Subcutaneous abdominal adipose tissue (tissue), 5 donors: ENCODE measurements around the gene NMNAT2.

Experiments
- H3K27ac ChIP-seq: one replicate; pipeline ENCODE4 v1.7.0; 2013; ENCODE audit warnings: low read depth, mild to moderate bottlenecking, inconsistent platforms, low read length, moderate library complexity
- H3K27me3 ChIP-seq, 5 donors: one replicate each; pipeline ENCODE4 v1.7.0; 2013; ENCODE audit warnings: low read length in 5 of 5, inconsistent platforms in 1 of 5; ENCODE audit not compliant: control insufficient read depth in 5 of 5, insufficient read depth in 4 of 5
- H3K36me3 ChIP-seq, 5 donors: one replicate each; pipeline ENCODE4 v1.7.0; 2013; ENCODE audit warnings: low read length in 5 of 5; ENCODE audit not compliant: control insufficient read depth in 5 of 5, insufficient read depth in 5 of 5
- H3K4me1 ChIP-seq, 5 donors: one replicate each; pipeline ENCODE4 v1.7.0; 2013; ENCODE audit warnings: low read length in 5 of 5, mild to moderate bottlenecking in 3 of 5, moderate library complexity in 1 of 5; ENCODE audit not compliant: control insufficient read depth in 5 of 5, insufficient read depth in 5 of 5
- H3K4me3 ChIP-seq, 5 donors: one replicate each; pipeline ENCODE4 v1.7.0; 2013; ENCODE audit warnings: low read length in 5 of 5, low read depth in 1 of 5
- H3K9ac ChIP-seq, 5 donors: one replicate each; pipeline ENCODE4 v1.7.0; 2013; ENCODE audit warnings: low read length in 5 of 5, mild to moderate bottlenecking in 4 of 5, moderate library complexity in 3 of 5
- H3K9me3 ChIP-seq, 5 donors: one replicate each; pipeline ENCODE4 v1.7.0; 2013; ENCODE audit warnings: low read length in 5 of 5; ENCODE audit not compliant: control insufficient read depth in 5 of 5
- donor health status: healthy.
- donor health status: healthy.
- donor health status: healthy.
- donor health status: healthy.
- donor health status: healthy.

NMNAT2 gene

DNA sequence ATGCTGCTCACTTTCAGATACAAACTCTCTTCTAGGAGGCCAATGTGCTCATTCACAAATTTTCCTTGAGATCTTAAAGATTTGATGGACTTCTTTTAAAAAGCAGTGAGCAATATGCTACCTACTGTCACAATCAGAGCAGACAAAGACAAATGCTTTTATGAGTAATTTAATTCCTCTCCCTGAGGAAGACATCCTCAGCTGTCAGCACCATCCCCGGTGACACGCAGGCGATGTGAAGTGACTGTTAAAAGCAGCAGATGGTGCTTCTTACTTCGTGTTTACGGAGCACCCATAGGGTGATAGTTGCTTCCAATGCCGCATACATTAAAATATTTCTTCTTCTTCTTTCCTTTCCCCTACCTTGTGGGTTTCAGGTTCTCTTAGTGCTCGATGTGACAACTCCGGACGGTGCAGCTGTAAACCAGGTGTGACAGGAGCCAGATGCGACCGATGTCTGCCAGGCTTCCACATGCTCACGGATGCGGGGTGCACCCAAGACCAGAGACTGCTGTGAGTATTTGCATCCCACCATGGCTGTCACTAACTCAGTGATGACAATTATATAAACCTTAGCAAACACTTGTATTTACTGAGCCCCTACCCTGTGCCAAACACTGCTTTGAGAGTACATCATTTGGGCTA, 203.0 kb downstream of the NMNAT2 start:
- H3K9me3 ChIP-seq, result no peaks in the 10 kb centered on the region
- H3K27me3 ChIP-seq, result no peaks in the 10 kb centered on the region
- H3K36me3 ChIP-seq, result no peaks in the 10 kb centered on the region
- H3K27ac ChIP-seq, result no peak overlapping the region
- no peak overlapping the region for H3K4me3 ChIP-seq
- H3K9ac ChIP-seq, result no peak overlapping the region
- H3K4me1 ChIP-seq, result peaks cover 10 to 42% (median 38%) of the 10 kb centered on the region in 5 donors

GRCh38 chr1:183214021-183214970, 203.9 kb downstream of the NMNAT2 start:
- Histone ChIP-seq H3K4me3 (no peak overlapping the region), H3K27me3 (no peaks in the 10 kb centered on the region), H3K4me1 (peaks cover 10 to 46% (median 32%) of the 10 kb centered on the region in 5 donors), H3K9ac (no peak overlapping the region), H3K36me3 (no peaks in the 10 kb centered on the region), H3K9me3 (no peaks in the 10 kb centered on the region), H3K27ac (no peak overlapping the region)

GRCh38 chr1:183212870-183213269, 205.3 kb downstream of the NMNAT2 start:
- H3K9ac ChIP-seq, result no peak overlapping the region
- H3K36me3 ChIP-seq, result no peaks in the 10 kb centered on the region
- H3K27me3 ChIP-seq, result no peaks in the 10 kb centered on the region
- no peaks in the 10 kb centered on the region for H3K9me3 ChIP-seq
- no peak overlapping the region for H3K4me3 ChIP-seq
- peaks cover 0 to 36% (median 20%) of the 10 kb centered on the region in 5 donors for H3K4me1 ChIP-seq
- H3K27ac ChIP-seq, result no peak overlapping the region

DNA sequence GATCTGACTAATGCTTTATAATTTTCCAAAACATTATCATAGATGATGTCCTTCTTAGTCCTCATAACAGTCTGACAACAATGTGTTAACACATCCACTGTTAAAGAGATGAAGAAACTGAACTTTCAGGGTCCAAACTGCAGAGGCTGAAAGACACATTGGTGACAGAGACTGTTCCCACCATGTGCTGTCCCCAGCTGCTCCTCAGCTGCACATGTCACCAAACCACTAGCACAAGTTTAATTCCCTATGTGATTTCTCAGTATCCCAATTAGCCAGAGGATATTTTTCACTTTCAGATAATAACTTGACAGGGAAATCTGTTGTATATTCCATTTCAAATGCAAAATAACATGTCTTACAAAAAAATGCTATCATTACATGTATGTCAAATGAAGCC, 207.5 kb downstream of the NMNAT2 start:
- H3K9me3 ChIP-seq, result no peaks in the 10 kb centered on the region
- H3K4me1 ChIP-seq, result peaks cover 0 to 22% (median 5%) of the 10 kb centered on the region in 5 donors
- H3K9ac ChIP-seq, result no peak overlapping the region
- no peak overlapping the region for H3K27ac ChIP-seq
- no peaks in the 10 kb centered on the region for H3K27me3 ChIP-seq
- H3K4me3 ChIP-seq, result no peak overlapping the region
- no peaks in the 10 kb centered on the region for H3K36me3 ChIP-seq

GRCh38 chr1:183209533-183210158, 208.5 kb downstream of the NMNAT2 start:
- peaks cover 0 to 26% (median 8%) of the 10 kb centered on the region in 5 donors for H3K4me1 ChIP-seq
- no peaks in the 10 kb centered on the region for H3K27me3 ChIP-seq
- H3K36me3 ChIP-seq, result no peaks in the 10 kb centered on the region
- H3K4me3 ChIP-seq, result no peak overlapping the region
- no peak overlapping the region for H3K9ac ChIP-seq
- H3K9me3 ChIP-seq, result no peaks in the 10 kb centered on the region
- no peak overlapping the region for H3K27ac ChIP-seq

GRCh38 chr1:183206538-183207122, 211.6 kb downstream of the NMNAT2 start:
- H3K4me3 ChIP-seq, result no peak overlapping the region
- no peaks in the 10 kb centered on the region for H3K36me3 ChIP-seq
- no peak overlapping the region for H3K9ac ChIP-seq
- H3K9me3 ChIP-seq, result no peaks in the 10 kb centered on the region
- no peaks in the 10 kb centered on the region for H3K27me3 ChIP-seq
- H3K27ac ChIP-seq, result no peak overlapping the region
- peaks cover 0 to 19% (median 4%) of the 10 kb centered on the region in 5 donors for H3K4me1 ChIP-seq

DNA sequence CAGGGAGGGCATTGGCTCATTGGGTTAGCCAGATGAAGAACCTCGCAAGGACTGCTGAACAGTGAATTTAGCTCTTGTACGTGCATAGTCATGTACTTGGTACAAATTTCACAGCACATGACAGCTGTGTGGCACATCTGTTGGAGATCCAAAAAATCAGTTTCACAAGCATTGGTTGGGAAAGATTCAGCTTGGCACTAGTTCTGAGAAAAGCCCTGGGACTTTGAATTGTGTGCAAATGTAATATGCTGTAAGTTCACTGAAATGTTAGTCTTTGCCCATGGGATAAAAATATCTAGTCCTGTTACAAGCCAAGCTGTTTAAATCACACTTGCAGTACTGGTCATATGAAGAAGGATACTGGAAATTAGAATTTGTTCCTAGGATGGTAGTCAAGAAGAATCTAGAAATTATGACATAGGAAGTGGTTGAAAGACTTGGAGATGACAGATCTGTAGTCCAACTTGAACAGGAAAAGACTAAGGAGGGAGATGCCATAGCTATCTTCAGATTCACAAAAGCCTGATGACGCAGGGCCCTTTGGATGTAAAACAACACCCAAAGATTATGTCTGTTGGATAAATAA, 212.9 kb downstream of the NMNAT2 start:
- H3K4me1 ChIP-seq, result peaks cover 2 to 19% (median 4%) of the 10 kb centered on the region in 5 donors
- H3K36me3 ChIP-seq, result no peaks in the 10 kb centered on the region
- H3K27ac ChIP-seq, result peak overlapping the region; percentile 76
- H3K9me3 ChIP-seq, result no peaks in the 10 kb centered on the region
- peak overlapping the region in 2 of 5 donors; percentile 17 to 27 for H3K9ac ChIP-seq
- no peaks in the 10 kb centered on the region for H3K27me3 ChIP-seq
- no peak overlapping the region for H3K4me3 ChIP-seq

GRCh38 chr1:183203094-183203493, 215.1 kb downstream of the NMNAT2 start:
- no peak overlapping the region for H3K9ac ChIP-seq
- no peak overlapping the region for H3K27ac ChIP-seq
- no peaks in the 10 kb centered on the region for H3K36me3 ChIP-seq
- no peaks in the 10 kb centered on the region for H3K9me3 ChIP-seq
- no peak overlapping the region for H3K4me3 ChIP-seq
- H3K4me1 ChIP-seq, result peaks cover 2 to 15% (median 6%) of the 10 kb centered on the region in 5 donors
- H3K27me3 ChIP-seq, result no peaks in the 10 kb centered on the region

DNA sequence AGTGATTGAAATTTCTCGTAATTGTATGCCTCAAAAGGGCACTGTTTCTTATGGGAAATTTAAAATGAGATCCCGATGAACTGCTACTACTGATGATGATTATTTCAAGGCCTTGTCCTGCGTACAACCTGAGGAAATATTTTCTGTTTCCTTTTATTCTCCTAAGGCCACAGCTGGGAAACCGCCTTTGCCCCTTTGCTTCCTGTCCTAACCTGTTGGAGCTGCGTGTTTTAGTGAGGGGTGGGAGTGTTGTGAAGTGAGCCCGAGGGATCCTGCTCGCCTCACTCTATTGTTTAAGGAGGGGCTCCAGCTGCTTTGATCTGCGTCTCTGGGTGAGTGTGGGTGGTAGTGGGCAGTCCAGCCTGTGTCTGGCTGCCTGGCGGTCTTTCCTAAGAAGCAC, 217.7 kb downstream of the NMNAT2 start:
- Histone ChIP-seq H3K27me3 (no peaks in the 10 kb centered on the region), H3K9ac (no peak overlapping the region), H3K4me3 (no peak overlapping the region), H3K36me3 (no peaks in the 10 kb centered on the region), H3K27ac (peak overlapping the region; percentile 44), H3K4me1 (peaks cover under 1 to 7% (median 2%) of the 10 kb centered on the region in 5 donors), H3K9me3 (no peaks in the 10 kb centered on the region)
